ENCODE results near the gene FBLL1. TPM values are rescaled to one million over a fixed set of nuclear protein-coding genes. Genes with fewer than 3 reads are reported as not detected.
A peak's percentile ranks its signal among the peaks of the same experiment; 100 is the strongest.

The FBLL1 gene
- total and polyA plus RNA-seq, 9 of the 15 experiments (the other 6 are each of a cell fraction or from before 2014, with no cell fraction given): not detected

GRCh38 chr5:168578538-168579487 lies 49.7 kb downstream of the FBLL1 start, which contains the start of gene PANK3:
PANK3 (minus strand) TSS chr5:168579368; CDS start chr5:168579283, 85 bp downstream.
- H3K27ac ChIP-seq (ENCODE audit: extremely low read depth, low read depth, low read length): peak within 1 kb of the TSS; percentile 95
- peak within 1 kb of the TSS; percentile 87 for H2AFZ ChIP-seq (ENCODE audit: low read depth, low read length)
- BruUV-seq (replicated peaks): no TSS peak
- TF ChIP-seq CHAMP1 (IDR thresholded peaks at IDR 0.05): 0 out of 2 replicates have a peak, but pooled peaks have one; percentile 22
- no peak for TF ChIP-seq BHLHE40 (IDR thresholded peaks at IDR 0.05; ENCODE audit: low read length)
- TF ChIP-seq, protein P1, sequence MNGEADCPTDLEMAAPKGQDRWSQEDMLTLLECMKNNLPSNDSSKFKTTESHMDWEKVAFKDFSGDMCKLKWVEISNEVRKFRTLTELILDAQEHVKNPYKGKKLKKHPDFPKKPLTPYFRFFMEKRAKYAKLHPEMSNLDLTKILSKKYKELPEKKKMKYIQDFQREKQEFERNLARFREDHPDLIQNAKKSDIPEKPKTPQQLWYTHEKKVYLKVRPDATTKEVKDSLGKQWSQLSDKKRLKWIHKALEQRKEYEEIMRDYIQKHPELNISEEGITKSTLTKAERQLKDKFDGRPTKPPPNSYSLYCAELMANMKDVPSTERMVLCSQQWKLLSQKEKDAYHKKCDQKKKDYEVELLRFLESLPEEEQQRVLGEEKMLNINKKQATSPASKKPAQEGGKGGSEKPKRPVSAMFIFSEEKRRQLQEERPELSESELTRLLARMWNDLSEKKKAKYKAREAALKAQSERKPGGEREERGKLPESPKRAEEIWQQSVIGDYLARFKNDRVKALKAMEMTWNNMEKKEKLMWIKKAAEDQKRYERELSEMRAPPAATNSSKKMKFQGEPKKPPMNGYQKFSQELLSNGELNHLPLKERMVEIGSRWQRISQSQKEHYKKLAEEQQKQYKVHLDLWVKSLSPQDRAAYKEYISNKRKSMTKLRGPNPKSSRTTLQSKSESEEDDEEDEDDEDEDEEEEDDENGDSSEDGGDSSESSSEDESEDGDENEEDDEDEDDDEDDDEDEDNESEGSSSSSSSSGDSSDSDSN (IDR thresholded peaks at IDR 0.05; ENCODE audit: borderline replicate concordance in 1 of 2, low read depth in 2 of 2, low read length in 2 of 2): peak in 1 of 2 experiments; percentile 78; a peak in 2 of 4 replicates
- peak; percentile 96 for TF ChIP-seq RBFOX2 (IDR thresholded peaks at IDR 0.05; ENCODE audit: low read depth, low read length)
- TF ChIP-seq RREB1 (CRISPR knock-in tag; IDR thresholded peaks at IDR 0.05): no peak; the same call in 1 of the 2 replicates
- TF ChIP-seq ZBTB7A (IDR thresholded peaks at IDR 0.05; ENCODE audit: borderline replicate concordance, control insufficient read depth, low read depth, low read length): peak; percentile 87; the same call in 1 of the 2 replicates

More at GRCh38 chr5:168578538-168579487, 49.7 kb downstream of the FBLL1 start, which contains the start of gene PANK3:
- peak in 2 of 4 experiments; percentile 84 to 92 for DNase-seq (ENCODE audit: extremely low read depth in 1 of 4, low spot score in 3 of 4)
- ChIA-PET CTCF (ENCODE audit: low intra/inter-chr PET ratio) (no interaction called here), POLR2A (interaction anchor here (0.5 to 1.7 kb wide), 2 partner anchors 42 to 118 kb away, joined by 3 to 6 read pairs; no protein-coding TSS in a partner anchor)
- peak within 1 kb of the TSS; percentile 95 for H3K4me3 ChIP-seq
- peak within 1 kb of the TSS; percentile 89 to 95 for H3K9ac ChIP-seq (ENCODE audit: insufficient read depth in 1 of 2, low read depth in 2 of 2, low read length in 2 of 2)
- in situ Hi-C loops (cut with MboI) (no loop called here), intact Hi-C loops (cut with micrococcal nuclease) (loop anchor here (5.0 kb wide), 2 partner anchors 92 to 1003 kb away; partner anchors contain the start of genes RARS1 and SPDL1)
- FAIRE-seq: no peak
- H3K4me2 ChIP-seq (ENCODE audit: insufficient read depth, low read length): peak within 1 kb of the TSS; percentile 90
- no peaks in the 10 kb centered on the region for H3K9me3 ChIP-seq (replicated peaks; ENCODE audit: control insufficient read depth, insufficient read depth, low read depth, low read length)
- no peaks in the 10 kb centered on the region for H3K27me3 ChIP-seq (ENCODE audit: control insufficient read depth in 2 of 2, insufficient read depth in 2 of 2, low read length in 2 of 2)
- H4K20me1 ChIP-seq (replicated peaks; ENCODE audit: control insufficient read depth, insufficient read depth, low read length): peaks cover 2% of the 10 kb centered on the region; the same call in 1 of the 2 replicates
- H3K36me3 ChIP-seq (ENCODE audit: control insufficient read depth, insufficient read depth, low read length): peaks cover 25% of the 10 kb centered on the region; the same call in 2 of the 3 replicates
- WGBS (ENCODE audit: insufficient coverage, low coverage, missing lambda C conversion rate): under 1% methylated on average over 37 of the region's 63 CpGs
- peaks cover 54% of the 10 kb centered on the region for H3K79me2 ChIP-seq (ENCODE audit: control insufficient read depth, insufficient read depth, low read length)
- H3K4me1 ChIP-seq (replicated peaks in 1 of 2; ENCODE audit: control insufficient read depth in 2 of 2, insufficient read depth in 2 of 2, low read length in 2 of 2): peaks cover 23 to 26% of the 10 kb centered on the region in 2 experiments; a peak in 4 of 5 replicates
- no peaks in the 10 kb centered on the region for H3K9me1 ChIP-seq (ENCODE audit: control insufficient read depth, insufficient read depth, low read length)
- peak; percentile 86 for ATAC-seq

Measured in K562 (cell line).